ENCODE measurements around the gene ARSG. TPM values are rescaled to one million over a fixed set of nuclear protein-coding genes. Genes with fewer than 3 reads are reported as not detected.

Gene ARSG
- total and polyA plus RNA-seq, 12 donors: 0.95 to 6.2 (median 3.5) TPM

DNA sequence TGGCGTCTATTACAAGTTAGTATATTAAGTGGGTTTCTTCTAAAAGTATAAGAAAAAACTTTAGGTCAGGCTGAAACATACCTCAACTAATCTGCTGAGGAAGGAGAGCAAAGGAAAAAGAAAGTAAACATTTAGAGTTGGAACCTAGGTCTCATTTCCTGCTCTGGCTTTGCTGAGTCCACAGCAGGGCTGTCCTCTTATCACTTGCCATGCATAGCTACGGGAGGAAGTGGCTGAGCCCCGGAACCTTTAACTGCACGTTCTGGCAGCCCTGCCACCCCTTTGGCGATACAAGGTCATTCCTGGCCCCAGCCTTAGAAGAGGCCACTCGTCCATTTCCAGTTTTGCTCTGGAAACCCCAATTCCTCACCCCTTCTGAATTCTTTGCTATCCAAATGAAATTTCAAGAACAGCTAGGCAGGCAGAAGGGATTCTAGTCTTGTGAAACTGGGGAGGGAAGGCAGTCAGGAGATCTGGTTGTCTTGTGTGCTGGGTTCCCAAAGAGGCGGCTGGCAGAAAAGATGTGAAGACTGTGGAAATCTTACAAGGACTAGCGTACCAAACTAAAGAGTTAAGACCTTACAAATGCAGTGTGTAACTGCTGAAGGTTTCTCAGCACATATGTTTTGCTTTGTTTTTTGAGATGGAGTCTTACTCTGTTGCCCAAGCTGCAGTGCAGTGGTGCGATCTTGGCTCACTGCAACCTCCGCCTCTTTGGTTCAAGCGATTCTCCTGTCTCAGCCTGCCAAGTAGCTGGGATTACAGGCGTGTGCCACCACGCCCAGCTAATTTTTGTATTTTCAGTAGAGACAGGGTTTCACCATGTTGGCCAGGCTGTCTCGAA is 146.9 kb downstream of the ARSG start:
- H3K27me3 ChIP-seq: no peaks in the 10 kb centered on the region
- WGBS, 2 donors: 59 to 62% methylated on average over 14 of the region's 14 CpGs
- TF ChIP-seq, protein P1, sequence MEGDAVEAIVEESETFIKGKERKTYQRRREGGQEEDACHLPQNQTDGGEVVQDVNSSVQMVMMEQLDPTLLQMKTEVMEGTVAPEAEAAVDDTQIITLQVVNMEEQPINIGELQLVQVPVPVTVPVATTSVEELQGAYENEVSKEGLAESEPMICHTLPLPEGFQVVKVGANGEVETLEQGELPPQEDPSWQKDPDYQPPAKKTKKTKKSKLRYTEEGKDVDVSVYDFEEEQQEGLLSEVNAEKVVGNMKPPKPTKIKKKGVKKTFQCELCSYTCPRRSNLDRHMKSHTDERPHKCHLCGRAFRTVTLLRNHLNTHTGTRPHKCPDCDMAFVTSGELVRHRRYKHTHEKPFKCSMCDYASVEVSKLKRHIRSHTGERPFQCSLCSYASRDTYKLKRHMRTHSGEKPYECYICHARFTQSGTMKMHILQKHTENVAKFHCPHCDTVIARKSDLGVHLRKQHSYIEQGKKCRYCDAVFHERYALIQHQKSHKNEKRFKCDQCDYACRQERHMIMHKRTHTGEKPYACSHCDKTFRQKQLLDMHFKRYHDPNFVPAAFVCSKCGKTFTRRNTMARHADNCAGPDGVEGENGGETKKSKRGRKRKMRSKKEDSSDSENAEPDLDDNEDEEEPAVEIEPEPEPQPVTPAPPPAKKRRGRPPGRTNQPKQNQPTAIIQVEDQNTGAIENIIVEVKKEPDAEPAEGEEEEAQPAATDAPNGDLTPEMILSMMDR (IDR thresholded peaks at IDR 0.05): no peak
- intact Hi-C loops (cut with DNase I): loop anchor here in 9 of 10 donors (2.0 to 10.0 kb wide), 5 partner anchors 19 to 176 kb away; partner anchors contain the start of gene WIPI1 (in 1 of the 9)
- H3K9me3 ChIP-seq: no peaks in the 10 kb centered on the region
- H3K4me3 ChIP-seq: peak overlapping the region in 2 of 10 donors; percentile 3 to 23
- peaks cover 0 to 80% (median 27%) of the 10 kb centered on the region in 9 donors for H3K36me3 ChIP-seq
- DNase-seq (peak; percentile 44 to 47), ATAC-seq (peak in 6 of 8 donors; percentile 55 to 80 (median 76))
- H3K4me1 ChIP-seq: peaks cover 10 to 86% (median 77%) of the 10 kb centered on the region in 9 donors
- H3K27ac ChIP-seq: peak overlapping the region in 9 of 10 donors; percentile 13 to 90 (median 72)

DNA sequence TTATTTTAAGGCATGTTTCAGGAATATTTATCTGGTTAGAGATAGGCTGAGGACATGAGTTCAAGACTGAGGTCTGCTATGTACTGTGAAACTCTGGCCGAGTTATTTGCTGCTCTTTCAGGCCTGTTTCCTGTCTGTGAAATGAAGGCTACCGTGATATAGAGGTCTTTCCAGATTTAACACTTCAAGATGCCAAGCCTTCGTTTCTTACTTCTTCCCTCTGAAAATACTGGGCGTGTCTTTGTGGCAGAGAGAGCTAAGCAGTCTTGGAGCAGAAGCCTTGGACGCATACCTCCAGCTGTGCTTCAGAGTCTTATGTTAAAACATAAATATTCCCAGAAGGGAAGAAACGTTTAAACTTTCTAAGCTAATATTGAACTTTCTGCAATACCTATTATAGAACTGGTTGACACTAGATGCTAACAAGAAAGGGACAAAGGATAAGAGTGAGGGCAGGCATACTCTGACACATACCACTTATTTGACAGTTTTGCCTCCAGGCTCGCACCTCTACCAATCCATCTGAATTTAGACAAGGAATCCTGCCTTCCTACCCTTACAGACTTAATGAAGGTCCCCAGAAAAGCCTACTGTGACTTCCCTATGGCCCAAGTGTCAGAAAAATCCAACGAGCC is 148.5 kb downstream of the ARSG start:
- peak overlapping the region in 7 of 10 donors; percentile 8 to 90 (median 79) for H3K27ac ChIP-seq
- 54 to 56% methylated on average over 8 of the region's 8 CpGs for WGBS, 2 donors
- TF ChIP-seq, protein P1 (IDR thresholded peaks at IDR 0.05): no peak
- H3K4me3 ChIP-seq: no peak overlapping the region
- intact Hi-C loops (cut with DNase I): loop anchor here in 9 of 10 donors (2.0 to 10.0 kb wide), 4 partner anchors 17 to 177 kb away; partner anchors contain the start of gene WIPI1 (in 1 of the 9)
- peaks cover 0 to 76% (median 14%) of the 10 kb centered on the region in 9 donors for H3K36me3 ChIP-seq
- no peak for ATAC-seq
- no peaks in the 10 kb centered on the region for H3K9me3 ChIP-seq
- H3K27me3 ChIP-seq: no peaks in the 10 kb centered on the region
- peaks cover 10 to 91% (median 74%) of the 10 kb centered on the region in 9 donors for H3K4me1 ChIP-seq
- DNase-seq: no peak

DNA sequence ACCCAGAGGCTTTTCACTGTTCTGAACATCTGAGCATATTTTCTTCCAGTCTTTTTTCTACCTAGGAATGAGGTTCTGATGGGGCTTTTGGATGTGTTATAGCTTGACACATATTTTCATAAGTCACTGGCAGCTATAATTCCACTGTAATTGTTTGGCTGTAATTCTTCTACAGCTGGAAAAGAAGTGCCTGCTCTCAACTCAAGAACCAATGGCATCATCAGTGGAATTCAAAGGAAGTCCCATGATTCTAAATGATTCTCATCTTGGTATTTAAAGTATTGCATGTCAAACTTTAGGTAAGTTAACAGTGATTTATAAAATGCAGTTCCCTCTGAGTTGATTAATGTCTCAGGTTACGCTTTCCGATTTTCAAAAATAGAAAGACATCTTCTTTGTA is 149.2 kb downstream of the ARSG start:
- no peaks in the 10 kb centered on the region for H3K9me3 ChIP-seq
- ATAC-seq: no peak
- peak overlapping the region in 9 of 10 donors; percentile 19 to 90 (median 67) for H3K27ac ChIP-seq
- peaks cover 10 to 96% (median 74%) of the 10 kb centered on the region in 9 donors for H3K4me1 ChIP-seq
- H3K27me3 ChIP-seq: no peaks in the 10 kb centered on the region
- intact Hi-C loops (cut with DNase I): no loop called here
- TF ChIP-seq, protein P1 (IDR thresholded peaks at IDR 0.05): no peak
- peaks cover 0 to 76% (median 13%) of the 10 kb centered on the region in 9 donors for H3K36me3 ChIP-seq
- no peak overlapping the region for H3K4me3 ChIP-seq
- DNase-seq: no peak
- WGBS, 2 donors: 73 to 82% methylated on average over 2 of the region's 2 CpGs

DNA sequence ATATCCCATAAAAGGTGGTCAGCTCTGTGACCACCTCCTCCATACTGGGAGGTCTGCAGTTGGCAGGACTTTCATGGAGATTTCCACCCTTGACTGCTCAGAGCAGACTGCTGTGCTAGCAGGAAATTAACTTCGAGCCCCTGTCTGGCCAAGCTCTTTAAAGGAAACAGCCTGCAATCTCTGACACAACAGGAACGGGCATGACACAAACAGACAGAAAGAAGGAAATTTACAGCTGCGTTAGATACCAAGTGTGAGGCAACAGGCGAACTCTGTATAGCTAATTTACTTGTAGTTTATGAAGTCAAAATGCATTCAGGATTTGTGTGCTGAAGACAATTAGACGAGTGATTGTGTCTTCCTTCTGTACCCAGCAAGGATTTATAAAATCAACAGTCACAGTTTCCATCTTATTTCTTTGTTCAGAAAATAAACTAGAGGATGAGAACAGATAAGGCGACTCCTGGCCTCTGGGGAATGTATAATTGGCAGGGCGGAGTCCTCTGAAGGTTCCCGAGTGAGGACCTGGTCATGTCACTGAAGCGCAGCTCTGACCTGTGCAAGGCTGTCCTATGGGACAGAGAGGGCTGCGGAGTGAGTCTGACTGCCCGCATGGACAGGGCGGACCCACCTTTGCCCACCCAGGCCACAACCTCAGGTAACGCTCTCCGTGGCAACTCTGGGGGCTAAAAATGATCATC is 149.9 kb downstream of the ARSG start:
- WGBS, 2 donors: 56 to 63% methylated on average over 14 of the region's 14 CpGs
- intact Hi-C loops (cut with DNase I): no loop called here
- TF ChIP-seq, protein P1 (IDR thresholded peaks at IDR 0.05): no peak
- Histone ChIP-seq H3K9me3 (no peaks in the 10 kb centered on the region), H3K36me3 (peaks cover 0 to 76% (median 9%) of the 10 kb centered on the region in 9 donors), H3K4me3 (no peak overlapping the region), H3K27me3 (no peaks in the 10 kb centered on the region), H3K4me1 (peaks cover 10 to 95% (median 69%) of the 10 kb centered on the region in 9 donors), H3K27ac (peak overlapping the region in 9 of 10 donors; percentile 19 to 90 (median 67))
- DNase-seq: no peak
- peak in 3 of 8 donors; percentile 21 to 36 (median 30) for ATAC-seq
